Activated CD4-positive, alpha-beta memory T cell treated with anti-CD3 and anti-CD28 coated beads, Interleukin-2, amount 10 ng/mL, durations not matched to agents 7 days and 5 days (primary cell): ENCODE measurements around the gene ARHGDIB. TPM values are rescaled to one million over a fixed set of nuclear protein-coding genes. Genes with fewer than 3 reads are reported as not detected.
A peak's percentile ranks its signal among the peaks of the same experiment; 100 is the strongest.

Experiments
- CTCF ChIA-PET: fragments of 350-600 bp; sonication (Branson Sonifier 250); formaldehyde crosslinking; loops from one replicate; lab custom pipeline; 2021; ENCODE audit warnings: antibody characterized with exemption, inconsistent platforms; lab: Charles Lee
- POLR2A ChIA-PET: fragments of 350-600 bp; sonication (Branson Sonifier 250); formaldehyde crosslinking; loops from one replicate; lab custom pipeline; 2021; ENCODE audit warnings: antibody characterized with exemption; lab: Charles Lee
- DNase-seq: peaks from one replicate; pipeline ENCODE4 v3.0.0-alpha.2; 2020
- H3K27ac Mint-ChIP-seq: one replicate; pipeline ENCODE4 v1.8.0; 2021; ENCODE audit warnings: mild to moderate bottlenecking, mixed read lengths
- H3K27me3 Mint-ChIP-seq: one replicate; pipeline ENCODE4 v1.8.0; 2021; ENCODE audit warnings: mixed read lengths
- H3K36me3 Mint-ChIP-seq: one replicate; pipeline ENCODE4 v1.8.0; 2021; ENCODE audit warnings: low read depth, mixed read lengths
- H3K4me1 Mint-ChIP-seq: one replicate; pipeline ENCODE4 v1.8.0; 2021; ENCODE audit warnings: mixed read lengths
- H3K4me3 Mint-ChIP-seq: one replicate; pipeline ENCODE4 v1.8.0; 2021; ENCODE audit warnings: mild to moderate bottlenecking, mixed read lengths
- H3K9me3 Mint-ChIP-seq: one replicate; pipeline ENCODE4 v1.8.0; 2021; ENCODE audit warnings: mixed read lengths
- total RNA-seq, 2 experiments: library from RNA; stranded (reverse); gene quantifications; one replicate each; pipeline ENCODE4 v1.2.3, GENCODE V29; 2021

The ARHGDIB gene
- total RNA-seq, 2 experiments from 2014 or later: 1,463 to 1,491 TPM

GRCh38 chr12:14981049-14981448 is 19.6 kb upstream of the ARHGDIB start:
- Mint-ChIP-seq H3K27ac (no peak overlapping the region), H3K27me3 (no peaks in the 10 kb centered on the region), H3K4me1 (peaks cover 58% of the 10 kb centered on the region), H3K9me3 (no peaks in the 10 kb centered on the region), H3K4me3 (no peak overlapping the region), H3K36me3 (peaks cover 4% of the 10 kb centered on the region)
- no peak for DNase-seq
- ChIA-PET CTCF (no interaction called here), POLR2A (interaction anchor here (0.8 to 2.3 kb wide), 3 partner anchors 12 to 19 kb away, joined by 3 to 9 read pairs (median 3); partner anchors contain the start of gene ARHGDIB)

GRCh38 chr12:14979468-14979867 is 18.1 kb upstream of the ARHGDIB start:
- ChIA-PET CTCF (no interaction called here), POLR2A (interaction anchor here (2.3 kb wide), 1 partner anchor 18 kb away, joined by 9 read pairs; the partner anchor contains the start of gene ARHGDIB)
- H3K36me3 Mint-ChIP-seq: peaks cover 4% of the 10 kb centered on the region
- no peaks in the 10 kb centered on the region for H3K27me3 Mint-ChIP-seq
- no peak for DNase-seq
- no peak overlapping the region for H3K4me3 Mint-ChIP-seq
- no peak overlapping the region for H3K27ac Mint-ChIP-seq
- no peaks in the 10 kb centered on the region for H3K9me3 Mint-ChIP-seq
- H3K4me1 Mint-ChIP-seq: peaks cover 54% of the 10 kb centered on the region

DNA sequence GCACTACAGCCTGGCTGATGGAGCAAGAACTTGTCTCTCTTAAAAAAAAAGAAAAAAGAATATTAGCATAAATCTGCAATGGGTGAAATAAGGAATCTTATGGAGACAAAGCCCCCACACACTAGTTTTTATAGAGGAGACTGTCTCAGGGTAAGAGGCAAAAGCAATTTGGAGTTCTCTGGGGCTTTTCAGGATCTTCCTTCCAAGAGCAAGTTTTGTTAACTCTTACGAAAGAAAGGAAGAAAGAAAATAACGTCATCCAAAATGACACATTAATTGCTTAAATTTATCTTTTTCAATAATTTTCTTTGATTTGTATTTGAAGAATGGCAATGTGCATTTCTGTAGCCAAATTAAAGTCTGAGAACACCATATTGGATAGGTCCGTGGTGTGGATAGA is 15.3 kb upstream of the ARHGDIB start:
- no peaks in the 10 kb centered on the region for H3K9me3 Mint-ChIP-seq
- no peak for DNase-seq
- no peak overlapping the region for H3K27ac Mint-ChIP-seq
- H3K4me3 Mint-ChIP-seq: no peak overlapping the region
- CTCF ChIA-PET: no interaction called here
- H3K4me1 Mint-ChIP-seq: peaks cover 42% of the 10 kb centered on the region
- peaks cover 2% of the 10 kb centered on the region for H3K27me3 Mint-ChIP-seq
- H3K36me3 Mint-ChIP-seq: peaks cover 4% of the 10 kb centered on the region
- POLR2A ChIA-PET: interaction anchor here (1.8 kb wide), 1 partner anchor 15 kb away, joined by 7 read pairs; the partner anchor contains the start of gene ARHGDIB

DNA sequence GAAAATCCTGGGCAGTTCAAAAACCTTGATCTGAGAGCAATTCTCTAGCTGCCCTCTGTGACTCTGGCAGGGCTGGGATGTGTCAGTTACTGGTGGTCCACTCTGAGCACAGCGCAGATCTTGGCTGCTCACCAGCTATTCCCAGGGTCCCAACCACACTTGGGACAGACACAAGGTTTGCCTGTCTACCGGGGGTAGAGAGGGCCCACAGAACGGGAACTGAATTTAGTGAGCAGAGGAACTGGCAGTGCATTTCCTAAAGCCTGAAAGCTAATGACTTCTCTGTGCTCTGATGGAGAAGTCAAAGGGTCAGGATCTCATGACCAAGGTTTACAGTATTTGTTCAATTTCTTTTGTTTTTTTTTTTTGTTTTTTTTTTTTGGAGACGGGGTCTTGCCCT is 14.1 kb upstream of the ARHGDIB start:
- DNase-seq: no peak
- H3K4me1 Mint-ChIP-seq: peaks cover 34% of the 10 kb centered on the region
- peaks cover 2% of the 10 kb centered on the region for H3K27me3 Mint-ChIP-seq
- no peak overlapping the region for H3K4me3 Mint-ChIP-seq
- POLR2A ChIA-PET: interaction anchor here (1.1 kb wide), 1 partner anchor 13 kb away, joined by 4 read pairs; the partner anchor contains the start of gene ARHGDIB
- no peak overlapping the region for H3K27ac Mint-ChIP-seq
- no peaks in the 10 kb centered on the region for H3K36me3 Mint-ChIP-seq
- CTCF ChIA-PET: no interaction called here
- no peaks in the 10 kb centered on the region for H3K9me3 Mint-ChIP-seq

- H3K27ac Mint-ChIP-seq: no peak overlapping the region
- H3K27me3 Mint-ChIP-seq: peaks cover 2% of the 10 kb centered on the region
- ChIA-PET CTCF (no interaction called here), POLR2A (no interaction called here)
- no peak overlapping the region for H3K4me3 Mint-ChIP-seq
- H3K36me3 Mint-ChIP-seq: peaks cover 4% of the 10 kb centered on the region
- H3K9me3 Mint-ChIP-seq: no peaks in the 10 kb centered on the region
- no peak for DNase-seq
- H3K4me1 Mint-ChIP-seq: peaks cover 32% of the 10 kb centered on the region
Observed at GRCh38 chr12:14974633-14975032, 13.2 kb upstream of the ARHGDIB start.

DNA sequence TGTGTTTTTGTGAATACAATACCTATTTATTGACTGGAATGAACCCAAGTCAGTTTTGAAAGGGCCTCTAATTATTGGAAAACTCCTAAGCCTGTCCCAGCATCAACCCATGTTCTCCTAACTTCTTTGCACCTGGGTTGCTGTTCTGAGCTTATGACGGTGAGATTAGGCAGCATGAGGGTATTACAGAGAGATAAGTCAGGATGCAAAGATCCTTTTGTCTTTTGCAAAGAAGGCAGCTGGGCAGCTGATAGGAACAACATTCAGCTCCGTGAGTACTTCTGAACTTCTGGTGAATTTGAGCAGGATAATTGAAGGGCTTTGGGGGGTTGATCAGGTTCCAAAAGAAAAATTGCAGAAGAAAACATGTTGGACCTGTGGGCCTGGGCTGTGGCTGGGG is 11.4 kb upstream of the ARHGDIB start, which contains the start of gene PDE6H:
Gene PDE6H (plus strand): TSS at position 227 of the 400 bp plus-strand sequence. CDS start 4,971 bp downstream, outside the sequence.
- Mint-ChIP-seq H3K4me1 (peaks cover 17% of the 10 kb centered on the region), H3K9me3 (peaks cover 2% of the 10 kb centered on the region), H3K4me3 (no peak within 1 kb of the TSS), H3K27me3 (peaks cover 2% of the 10 kb centered on the region), H3K36me3 (peaks cover 4% of the 10 kb centered on the region), H3K27ac (no peak within 1 kb of the TSS)
- POLR2A ChIA-PET: interaction anchor here (2.0 kb wide), 1 partner anchor 10 kb away, joined by 15 read pairs; the partner anchor contains the start of gene ARHGDIB
- DNase-seq: no peak
- CTCF ChIA-PET: no interaction called here

GRCh38 chr12:14970473-14970872 is 9.1 kb upstream of the ARHGDIB start:
- POLR2A ChIA-PET: no interaction called here
- CTCF ChIA-PET: no interaction called here
- Mint-ChIP-seq H3K36me3 (peaks cover 4% of the 10 kb centered on the region), H3K4me1 (peaks cover 17% of the 10 kb centered on the region), H3K27me3 (peaks cover 2% of the 10 kb centered on the region), H3K27ac (no peak overlapping the region), H3K9me3 (peaks cover 2% of the 10 kb centered on the region), H3K4me3 (no peak overlapping the region)
- no peak for DNase-seq

GRCh38 chr12:14968478-14968877 is 7.1 kb upstream of the ARHGDIB start:
- Mint-ChIP-seq H3K27ac (no peak overlapping the region), H3K9me3 (peaks cover 2% of the 10 kb centered on the region), H3K4me3 (no peak overlapping the region), H3K27me3 (no peaks in the 10 kb centered on the region), H3K4me1 (peaks cover 34% of the 10 kb centered on the region), H3K36me3 (peaks cover 4% of the 10 kb centered on the region)
- ChIA-PET CTCF (no interaction called here), POLR2A (interaction anchor here (1.3 kb wide), 1 partner anchor 20 kb away, joined by 3 read pairs; no protein-coding TSS in a partner anchor)
- DNase-seq: no peak

DNA sequence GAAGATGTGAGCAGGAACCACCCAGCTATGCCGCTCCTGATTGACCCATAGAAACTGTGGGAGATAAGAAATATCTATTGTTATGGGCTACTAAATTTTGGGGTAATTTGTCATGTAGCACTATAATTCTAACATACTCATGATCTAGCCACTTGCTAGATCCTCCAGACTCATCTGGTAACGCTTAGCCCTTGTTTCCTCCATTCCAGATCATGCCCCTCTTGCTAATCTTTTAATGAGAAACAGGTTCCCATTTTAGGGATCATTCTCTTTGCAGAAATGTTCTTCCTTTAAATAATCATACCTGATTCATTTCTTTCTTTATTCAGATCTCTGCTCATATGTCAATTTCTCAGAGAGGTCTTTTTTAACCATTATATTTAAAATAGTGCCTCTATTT is 3.8 kb upstream of the ARHGDIB start:
- no peak overlapping the region for H3K4me3 Mint-ChIP-seq
- H3K27ac Mint-ChIP-seq: no peak overlapping the region
- DNase-seq: no peak
- peaks cover 14% of the 10 kb centered on the region for H3K36me3 Mint-ChIP-seq
- ChIA-PET CTCF (interaction anchor here (2.0 kb wide), 1 partner anchor 31 kb away, joined by 5 read pairs; no protein-coding TSS in a partner anchor), POLR2A (interaction anchor here (1.3 to 4.8 kb wide), 2 partner anchors 28 to 193 kb away, joined by 4 to 123 read pairs; a partner anchor contains a TSS)
- peaks cover 2% of the 10 kb centered on the region for H3K9me3 Mint-ChIP-seq
- H3K27me3 Mint-ChIP-seq: no peaks in the 10 kb centered on the region
- H3K4me1 Mint-ChIP-seq: peaks cover 30% of the 10 kb centered on the region

DNA sequence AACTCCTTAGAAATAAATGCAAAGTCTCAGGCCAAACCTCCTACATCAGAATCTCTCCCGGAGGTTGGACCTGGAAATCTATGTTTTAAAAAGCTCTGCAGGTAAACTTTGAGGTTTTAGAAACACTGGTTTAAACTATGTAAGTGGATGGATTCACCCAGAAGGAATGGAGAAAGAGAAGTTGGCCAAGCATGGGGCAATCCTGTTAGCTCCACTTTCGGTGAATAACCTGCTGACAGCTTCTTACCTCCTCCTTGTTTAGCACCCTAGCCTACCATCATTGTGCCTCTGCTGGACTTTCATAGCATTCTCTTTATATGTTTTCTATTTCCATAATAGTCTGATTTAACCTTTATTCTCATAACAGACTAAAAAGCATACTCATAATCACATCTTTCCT is 3.0 kb upstream of the ARHGDIB start:
- H3K9me3 Mint-ChIP-seq: peaks cover 2% of the 10 kb centered on the region
- no peak overlapping the region for H3K4me3 Mint-ChIP-seq
- peak overlapping the region; percentile 96 for H3K27ac Mint-ChIP-seq
- peaks cover 19% of the 10 kb centered on the region for H3K36me3 Mint-ChIP-seq
- ChIA-PET POLR2A (interaction anchor here (3.4 to 8.8 kb wide), 3 partner anchors 18 to 192 kb away, joined by 23 to 123 read pairs (median 110); partner anchors contain the start of genes C12orf60 and WBP11), CTCF (interaction anchor here (2.0 kb wide), 1 partner anchor 32 kb away, joined by 5 read pairs; no protein-coding TSS in a partner anchor)
- peaks cover 27% of the 10 kb centered on the region for H3K4me1 Mint-ChIP-seq
- DNase-seq: no peak
- no peaks in the 10 kb centered on the region for H3K27me3 Mint-ChIP-seq

DNA sequence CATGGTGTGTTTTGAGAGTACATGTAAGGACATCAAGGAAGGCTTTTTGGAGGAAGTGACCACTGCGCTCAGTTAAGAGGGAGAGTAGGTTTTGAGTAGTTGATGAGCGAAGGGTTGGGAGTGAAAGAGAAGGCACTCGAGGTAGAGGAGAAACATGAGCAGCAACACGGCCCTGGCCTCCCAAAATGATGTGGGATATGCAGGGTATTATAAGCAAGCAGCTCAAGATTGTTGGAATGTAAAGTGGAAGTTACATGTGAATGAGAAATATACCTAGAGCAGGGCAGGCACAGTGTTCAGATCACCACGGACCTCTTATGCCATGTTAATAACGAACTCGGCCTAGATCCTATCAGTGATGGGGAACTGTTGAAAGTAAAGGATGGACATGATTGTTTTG is 2.1 kb upstream of the ARHGDIB start:
- Mint-ChIP-seq H3K4me3 (peak overlapping the region; percentile 31), H3K4me1 (peaks cover 27% of the 10 kb centered on the region), H3K27ac (peak overlapping the region; percentile 96), H3K36me3 (peaks cover 28% of the 10 kb centered on the region), H3K9me3 (no peaks in the 10 kb centered on the region), H3K27me3 (no peaks in the 10 kb centered on the region)
- CTCF ChIA-PET: interaction anchor here (2.0 to 2.1 kb wide), 2 partner anchors 33 to 193 kb away, joined by 5 to 13 read pairs; a partner anchor contains a TSS
- POLR2A ChIA-PET: interaction anchor here (1.1 to 8.8 kb wide), 8 partner anchors 9 to 191 kb away, joined by 3 to 123 read pairs (median 17); partner anchors contain the start of genes C12orf60, PDE6H and WBP11
- no peak for DNase-seq

DNA sequence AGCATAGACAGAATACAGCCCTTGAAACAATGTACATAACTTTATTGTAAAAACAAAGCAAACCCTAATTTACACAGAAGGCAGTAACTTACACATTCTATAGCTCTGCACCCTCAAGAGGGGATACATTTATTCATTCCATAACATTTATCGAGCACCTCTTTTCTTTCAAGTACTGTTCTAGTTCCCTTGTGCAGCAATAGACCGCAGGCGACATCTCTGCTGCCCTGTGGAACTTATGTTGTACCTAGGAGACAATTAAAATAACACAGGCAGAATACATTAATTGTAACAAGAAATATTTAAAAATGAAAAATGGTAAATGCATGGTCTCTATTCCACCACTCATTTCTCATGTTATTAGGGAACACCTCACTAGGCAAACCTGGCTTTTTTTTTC is 1.4 kb upstream of the ARHGDIB start:
- Mint-ChIP-seq H3K27ac (peak overlapping the region; percentile 96), H3K27me3 (no peaks in the 10 kb centered on the region), H3K4me1 (peaks cover 32% of the 10 kb centered on the region), H3K9me3 (no peaks in the 10 kb centered on the region), H3K4me3 (peak overlapping the region; percentile 96), H3K36me3 (peaks cover 35% of the 10 kb centered on the region)
- ChIA-PET CTCF (interaction anchor here (1.3 to 2.1 kb wide), 2 partner anchors 160 to 193 kb away, joined by 4 to 13 read pairs; partner anchors contain the start of genes C12orf60 and WBP11), POLR2A (interaction anchor here (1.1 to 8.8 kb wide), 11 partner anchors 8 to 190 kb away, joined by 3 to 123 read pairs (median 9); partner anchors contain the start of genes C12orf60, PDE6H and WBP11)
- no peak for DNase-seq

DNA sequence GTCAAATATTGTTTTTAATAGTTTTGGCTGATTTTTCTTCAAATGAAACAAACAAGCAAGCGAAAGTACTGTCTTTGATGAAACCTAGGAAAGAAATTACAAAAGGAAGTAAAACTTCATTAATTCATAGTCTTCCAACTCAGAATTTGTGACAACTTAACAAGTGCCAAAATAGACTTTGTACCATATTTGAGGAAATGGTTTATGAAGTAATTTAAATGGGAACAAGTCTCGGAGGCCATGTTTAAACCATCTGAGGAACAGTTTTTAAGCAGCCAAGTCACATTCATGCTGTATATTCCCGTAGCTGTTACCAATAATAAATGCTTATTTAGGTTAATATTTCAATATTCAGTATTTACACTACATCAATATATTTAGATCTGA is 745 bp upstream of the ARHGDIB start:
- H3K4me1 Mint-ChIP-seq: peaks cover 36% of the 10 kb centered on the region
- ChIA-PET POLR2A (interaction anchor here (0.6 to 8.8 kb wide), 24 partner anchors 10 to 704 kb away, joined by 3 to 123 read pairs (median 6); partner anchors contain the start of genes ATF7IP, C12orf60, ERP27 and PDE6H), CTCF (interaction anchor here (0.9 to 2.1 kb wide), 4 partner anchors 14 to 192 kb away, joined by 4 to 13 read pairs (median 4); partner anchors contain the start of genes C12orf60 and WBP11)
- no peaks in the 10 kb centered on the region for H3K27me3 Mint-ChIP-seq
- H3K36me3 Mint-ChIP-seq: peaks cover 41% of the 10 kb centered on the region
- H3K9me3 Mint-ChIP-seq: no peaks in the 10 kb centered on the region
- peak overlapping the region; percentile 96 for H3K4me3 Mint-ChIP-seq
- peak overlapping the region; percentile 96 for H3K27ac Mint-ChIP-seq
- DNase-seq: no peak
